ENCODE measurements around the gene ATP8A1.
"Not testable (repeated sequence)": the region's sequence is repeated elsewhere in the genome, so short reads cannot be mapped to it uniquely, and the experiment has no call there.

- TF ChIP-seq POLR2A, CTCF (IDR thresholded peaks at IDR 0.05): not testable (repeated sequence)
Measured at GRCh38 chr4:42461216-42461615, 195.7 kb downstream of the ATP8A1 start.
